Measurements from ENCODE around the gene ZNF786. TPM values are rescaled to one million over a fixed set of nuclear protein-coding genes. Genes with fewer than 3 reads are reported as not detected.
"Not testable (repeated sequence)": the region's sequence is repeated elsewhere in the genome, so short reads cannot be mapped to it uniquely, and the experiment has no call there.

Gene ZNF786
- total and polyA plus RNA-seq, 2 donors (not counting 1 experiment from before 2014, with no cell fraction given): 1.8 to 4.6 TPM

DNA sequence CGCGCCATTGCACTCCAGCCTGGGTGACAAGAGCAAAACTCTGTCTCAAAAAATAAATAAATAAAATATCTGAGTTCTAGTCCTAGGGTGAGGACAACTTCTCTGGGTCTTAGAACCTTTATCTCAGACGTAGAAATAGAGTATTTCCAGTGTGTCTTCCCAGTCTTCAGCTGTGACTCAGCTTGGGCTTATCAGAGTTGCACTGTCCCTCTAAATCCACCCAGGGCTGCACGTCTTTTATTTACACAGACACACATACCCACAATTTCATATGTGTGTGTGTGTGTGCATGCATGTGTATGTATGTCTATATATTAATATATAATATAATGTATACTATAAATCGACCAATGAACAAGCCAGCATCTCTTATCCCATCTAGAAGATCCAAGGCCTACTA lies 49.2 kb downstream of the ZNF786 start:
- H3K9me3 ChIP-seq (ENCODE audit: control insufficient read depth, insufficient read depth, low read depth, low read length): no peaks in the 10 kb centered on the region
- TF ChIP-seq EZH2 (IDR thresholded peaks at IDR 0.05; ENCODE audit: low read length, missing control alignments): no peak
- TF ChIP-seq, protein P1, sequence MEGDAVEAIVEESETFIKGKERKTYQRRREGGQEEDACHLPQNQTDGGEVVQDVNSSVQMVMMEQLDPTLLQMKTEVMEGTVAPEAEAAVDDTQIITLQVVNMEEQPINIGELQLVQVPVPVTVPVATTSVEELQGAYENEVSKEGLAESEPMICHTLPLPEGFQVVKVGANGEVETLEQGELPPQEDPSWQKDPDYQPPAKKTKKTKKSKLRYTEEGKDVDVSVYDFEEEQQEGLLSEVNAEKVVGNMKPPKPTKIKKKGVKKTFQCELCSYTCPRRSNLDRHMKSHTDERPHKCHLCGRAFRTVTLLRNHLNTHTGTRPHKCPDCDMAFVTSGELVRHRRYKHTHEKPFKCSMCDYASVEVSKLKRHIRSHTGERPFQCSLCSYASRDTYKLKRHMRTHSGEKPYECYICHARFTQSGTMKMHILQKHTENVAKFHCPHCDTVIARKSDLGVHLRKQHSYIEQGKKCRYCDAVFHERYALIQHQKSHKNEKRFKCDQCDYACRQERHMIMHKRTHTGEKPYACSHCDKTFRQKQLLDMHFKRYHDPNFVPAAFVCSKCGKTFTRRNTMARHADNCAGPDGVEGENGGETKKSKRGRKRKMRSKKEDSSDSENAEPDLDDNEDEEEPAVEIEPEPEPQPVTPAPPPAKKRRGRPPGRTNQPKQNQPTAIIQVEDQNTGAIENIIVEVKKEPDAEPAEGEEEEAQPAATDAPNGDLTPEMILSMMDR (conservative IDR thresholded peaks at IDR 0.05 in 1 of 2, IDR thresholded peaks at IDR 0.05 in 1 of 2; ENCODE audit: low read depth in 1 of 2, low read length in 2 of 2): no peak
- H2AFZ ChIP-seq (ENCODE audit: low read length): no peak overlapping the region
- H3K4me1 ChIP-seq (ENCODE audit: control insufficient read depth, extremely low read depth, insufficient read depth, low read length): no peaks in the 10 kb centered on the region
- no peaks in the 10 kb centered on the region for H3K36me3 ChIP-seq (ENCODE audit: control insufficient read depth, insufficient read depth, low read length)
- H3K27ac ChIP-seq (ENCODE audit: insufficient read depth, low read length): no peak overlapping the region
- no peaks in the 10 kb centered on the region for H3K79me2 ChIP-seq (ENCODE audit: control insufficient read depth, insufficient read depth, low read length)
- H3K4me3 ChIP-seq (replicated peaks in 1 of 4; ENCODE audit: control extremely low read depth in 1 of 4, insufficient read depth in 1 of 4, low read depth in 3 of 4, low read length in 4 of 4): no peak overlapping the region
- no peaks in the 10 kb centered on the region for H3K27me3 ChIP-seq (ENCODE audit: control insufficient read depth, insufficient read depth, low read length)
- DNase-seq (ENCODE audit: low read depth in 2 of 2): no peak
- no peak overlapping the region for H3K4me2 ChIP-seq (ENCODE audit: extremely low read depth, insufficient read depth, low read length)
- H4K20me1 ChIP-seq (ENCODE audit: control insufficient read depth, extremely low read depth, insufficient read depth, low read length): no peaks in the 10 kb centered on the region
- no peak overlapping the region for H3K9ac ChIP-seq (ENCODE audit: insufficient read depth, low read length)

DNA sequence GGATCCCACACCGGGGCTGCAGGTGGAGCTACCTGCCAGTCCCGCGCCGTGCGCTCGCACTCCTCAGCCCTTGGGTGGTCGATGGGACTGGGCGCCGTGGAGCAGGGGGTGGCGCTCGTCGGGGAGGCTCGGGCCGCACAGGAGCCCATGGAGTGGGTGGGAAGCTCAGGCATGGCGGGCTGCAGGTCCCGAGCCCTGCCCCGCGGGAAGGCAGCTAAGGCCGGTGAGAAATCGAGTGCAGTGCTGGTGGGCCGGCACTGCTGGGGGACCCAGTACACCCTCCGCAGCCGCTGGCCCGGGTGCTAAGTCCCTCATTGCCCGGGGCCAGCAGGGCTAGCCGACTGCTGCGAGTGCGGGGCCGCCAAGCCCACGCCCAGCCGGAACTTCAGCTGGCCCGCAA lies 51.9 kb downstream of the ZNF786 start:
- not testable (repeated sequence) for H3K4me2 ChIP-seq (ENCODE audit: extremely low read depth, insufficient read depth, low read length); H3K27ac ChIP-seq (ENCODE audit: insufficient read depth, low read length); H3K9ac ChIP-seq (ENCODE audit: insufficient read depth, low read length); H3K4me3 ChIP-seq (replicated peaks in 1 of 4; ENCODE audit: control extremely low read depth in 1 of 4, insufficient read depth in 1 of 4, low read depth in 3 of 4, low read length in 4 of 4); H3K9me3 ChIP-seq (ENCODE audit: control insufficient read depth, insufficient read depth, low read depth, low read length); H3K36me3 ChIP-seq (ENCODE audit: control insufficient read depth, insufficient read depth, low read length); H3K4me1 ChIP-seq (ENCODE audit: control insufficient read depth, extremely low read depth, insufficient read depth, low read length); H3K79me2 ChIP-seq (ENCODE audit: control insufficient read depth, insufficient read depth, low read length); DNase-seq (ENCODE audit: low read depth in 2 of 2); H3K27me3 ChIP-seq (ENCODE audit: control insufficient read depth, insufficient read depth, low read length); H2AFZ ChIP-seq (ENCODE audit: low read length); H4K20me1 ChIP-seq (ENCODE audit: control insufficient read depth, extremely low read depth, insufficient read depth, low read length)

DNA sequence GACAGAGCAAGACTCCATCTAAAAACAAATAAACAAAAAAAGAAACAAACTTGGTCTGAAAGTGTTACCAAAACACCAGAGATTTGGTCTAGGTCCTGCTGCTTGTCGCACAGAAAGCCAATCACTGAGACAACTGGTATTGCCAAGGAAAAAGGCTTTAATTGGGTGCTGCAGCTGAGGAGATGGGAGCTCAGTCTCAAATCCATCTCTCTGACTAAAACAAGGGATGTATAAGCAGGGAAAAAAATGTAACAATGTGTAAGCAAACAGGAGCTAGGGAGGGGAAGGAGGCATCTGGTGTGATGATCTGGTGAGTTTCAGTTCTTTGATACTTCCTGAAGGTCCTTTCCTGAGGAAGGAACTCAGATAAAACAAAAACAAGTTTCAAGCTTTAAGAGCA lies 53.8 kb downstream of the ZNF786 start:
- Histone ChIP-seq H3K27me3 (ENCODE audit: control insufficient read depth, insufficient read depth, low read length) (no peaks in the 10 kb centered on the region), H3K36me3 (ENCODE audit: control insufficient read depth, insufficient read depth, low read length) (no peaks in the 10 kb centered on the region), H3K27ac (ENCODE audit: insufficient read depth, low read length) (no peak overlapping the region), H4K20me1 (ENCODE audit: control insufficient read depth, extremely low read depth, insufficient read depth, low read length) (no peaks in the 10 kb centered on the region), H2AFZ (ENCODE audit: low read length) (no peak overlapping the region), H3K79me2 (ENCODE audit: control insufficient read depth, insufficient read depth, low read length) (no peaks in the 10 kb centered on the region), H3K4me2 (ENCODE audit: extremely low read depth, insufficient read depth, low read length) (no peak overlapping the region), H3K4me3 (replicated peaks in 1 of 4; ENCODE audit: control extremely low read depth in 1 of 4, insufficient read depth in 1 of 4, low read depth in 3 of 4, low read length in 4 of 4) (no peak overlapping the region), H3K9me3 (ENCODE audit: control insufficient read depth, insufficient read depth, low read depth, low read length) (no peaks in the 10 kb centered on the region), H3K4me1 (ENCODE audit: control insufficient read depth, extremely low read depth, insufficient read depth, low read length) (no peaks in the 10 kb centered on the region), H3K9ac (ENCODE audit: insufficient read depth, low read length) (no peak overlapping the region)
- TF ChIP-seq, protein P1 (conservative IDR thresholded peaks at IDR 0.05 in 1 of 2, IDR thresholded peaks at IDR 0.05 in 1 of 2; ENCODE audit: low read depth in 1 of 2, low read length in 2 of 2): no peak
- no peak for TF ChIP-seq EZH2 (IDR thresholded peaks at IDR 0.05; ENCODE audit: low read length, missing control alignments)
- DNase-seq (ENCODE audit: low read depth in 2 of 2): no peak
